K562 (cell line): ENCODE results near the gene NME7.

Experiments
- JUNB ChIP-seq: fragments of 450-650 bp; formaldehyde crosslinking; conservative IDR thresholded peaks from 2 replicates; pipeline ENCODE4 v1.4.0; 2020; ENCODE audit warnings: mild to moderate bottlenecking
- MAX ChIP-seq: sonication (generic); formaldehyde crosslinking; IDR thresholded peaks from 2 replicates; pipeline ENCODE4 v1.9.0; 2022; ENCODE audit warnings: mild to moderate bottlenecking, missing genetic modification reagents
- RUNX1 ChIP-seq: sonication (generic); IDR thresholded peaks from 2 replicates; pipeline ENCODE4 v1.6.1; 2016; ENCODE audit warnings: antibody characterized with exemption, low read depth
- TAF7 ChIP-seq: fragments of 450-650 bp; IDR thresholded peaks from 2 replicates; pipeline ENCODE4 v1.6.1; 2016; ENCODE audit warnings: missing genetic modification characterization, missing compliant biosample characterization
- ZHX1 ChIP-seq: fragments of 150-350 bp; conservative IDR thresholded peaks from 2 replicates; pipeline ENCODE4 v1.6.1; 2014; ENCODE audit warnings: low read length

GRCh38 chr1:169120066-169120465 lies 247.5 kb downstream of the NME7 start:
- no peak for TF ChIP-seq MAX
- no peak for TF ChIP-seq JUNB (CRISPR knock-in tag)
- no peak for TF ChIP-seq ZHX1
- no peak for TF ChIP-seq TAF7 (tag)
- no peak for TF ChIP-seq RUNX1
